Measurements from ENCODE around the gene ANKRD13B.

- no peak for TF ChIP-seq CTCF (IDR thresholded peaks at IDR 0.05)
- TF ChIP-seq ZFX (IDR thresholded peaks at IDR 0.05; ENCODE audit: borderline replicate concordance): no peak
Observed at GRCh38 chr17:29573871-29574731, 18.8 kb upstream of the ANKRD13B start.
